SW480 (cell line): Measurements from ENCODE around the gene NR2C2.

Experiments used
- DNase-seq: peaks from one replicate; pipeline ENCODE4 v3.0.0-alpha.2; 2016; ENCODE audit warnings: low spot score

NR2C2 gene

GRCh38 chr3:15023249-15023648, 75.9 kb downstream of the NR2C2 start:
- no peak for DNase-seq

GRCh38 chr3:15023719-15024118, 76.3 kb downstream of the NR2C2 start:
- no peak for DNase-seq

- no peak for DNase-seq
These were observed 82.2 kb downstream of the NR2C2 start for GRCh38 chr3:15029625-15030024.

GRCh38 chr3:15032650-15033049, 85.3 kb downstream of the NR2C2 start:
- no peak for DNase-seq

- no peak for DNase-seq
These were observed 85.7 kb downstream of the NR2C2 start for GRCh38 chr3:15033103-15033502.

- DNase-seq: no peak
These were observed 90.9 kb downstream of the NR2C2 start for GRCh38 chr3:15038306-15038705.

- DNase-seq: no peak
These were observed 93.5 kb downstream of the NR2C2 start for GRCh38 chr3:15040844-15041243.

- DNase-seq: no peak
These were observed 94.6 kb downstream of the NR2C2 start for GRCh38 chr3:15041950-15042349.

GRCh38 chr3:15042936-15043335, 95.6 kb downstream of the NR2C2 start:
- DNase-seq: no peak

- DNase-seq: no peak
These were observed 96.2 kb downstream of the NR2C2 start for GRCh38 chr3:15043408-15044171.

GRCh38 chr3:15044326-15044725, 96.9 kb downstream of the NR2C2 start:
- DNase-seq: no peak

GRCh38 chr3:15045667-15046066, 98.3 kb downstream of the NR2C2 start:
- DNase-seq: no peak

GRCh38 chr3:15049584-15049983, 102.2 kb downstream of the NR2C2 start:
- no peak for DNase-seq

- no peak for DNase-seq
These were observed 103.2 kb downstream of the NR2C2 start for GRCh38 chr3:15050405-15051092.

- DNase-seq: peak; percentile 29
These were observed 104.1 kb downstream of the NR2C2 start for GRCh38 chr3:15051531-15051930.

- no peak for DNase-seq
These were observed 105.2 kb downstream of the NR2C2 start for GRCh38 chr3:15052335-15053242.

- no peak for DNase-seq
These were observed 106.2 kb downstream of the NR2C2 start for GRCh38 chr3:15053541-15053940.

GRCh38 chr3:15055019-15055557, 107.7 kb downstream of the NR2C2 start:
- DNase-seq: no peak

GRCh38 chr3:15056676-15057404, 109.5 kb downstream of the NR2C2 start:
- no peak for DNase-seq

- DNase-seq: no peak
These were observed 112.6 kb downstream of the NR2C2 start for GRCh38 chr3:15060029-15060428.

GRCh38 chr3:15063238-15063637, 115.9 kb downstream of the NR2C2 start:
- no peak for DNase-seq
